NCI-H524 treated with DMSO at 0.1 percent for 48 hours (cell line): ENCODE measurements around the gene JSRP1.
A peak's percentile ranks its signal among the peaks of the same experiment; 100 is the strongest.

Experiments used
- DNase-seq: peaks from one replicate; lab custom pipeline; 2025; lab: John Stamatoyannopoulos, UW

Gene JSRP1

GRCh38 chr19:2246801-2247361 is 9.3 kb downstream of the JSRP1 start:
- DNase-seq, result no peak

- no peak for DNase-seq
Observed at GRCh38 chr19:2246014-2246620, 10.1 kb downstream of the JSRP1 start.

GRCh38 chr19:2245273-2245672 is 10.9 kb downstream of the JSRP1 start:
- DNase-seq, result no peak

GRCh38 chr19:2244486-2244885 is 11.7 kb downstream of the JSRP1 start:
- no peak for DNase-seq

- DNase-seq, result no peak
Observed at GRCh38 chr19:2244125-2244411, 12.1 kb downstream of the JSRP1 start.

GRCh38 chr19:2243274-2244124 is 12.7 kb downstream of the JSRP1 start:
- DNase-seq, result no peak

GRCh38 chr19:2242816-2243215 is 13.4 kb downstream of the JSRP1 start:
- DNase-seq, result no peak

- no peak for DNase-seq
Observed at GRCh38 chr19:2242092-2242537, 14.1 kb downstream of the JSRP1 start.

- no peak for DNase-seq
Observed at GRCh38 chr19:2240881-2241760, 15.1 kb downstream of the JSRP1 start.

- DNase-seq, result no peak
Observed at GRCh38 chr19:2239771-2240770, 16.1 kb downstream of the JSRP1 start.

GRCh38 chr19:2239173-2239572 is 17.0 kb downstream of the JSRP1 start:
- DNase-seq, result no peak

GRCh38 chr19:2237869-2238153 is 18.4 kb downstream of the JSRP1 start:
- no peak for DNase-seq

GRCh38 chr19:2237051-2237868 is 19.0 kb downstream of the JSRP1 start:
- no peak for DNase-seq

- DNase-seq, result peak; percentile 84
Observed at GRCh38 chr19:2236314-2237050, 19.7 kb downstream of the JSRP1 start, which contains the start of the genes PLEKHJ1 and SF3A2. PLEKHJ1 (minus strand) TSS chr19:2236329; CDS start chr19:2236248, 81 bp downstream. SF3A2 (plus strand) TSS chr19:2236824; CDS start chr19:2243419, 6,595 bp downstream.

- DNase-seq, result no peak
Observed at GRCh38 chr19:2236064-2236313, 20.2 kb downstream of the JSRP1 start.

GRCh38 chr19:2235381-2236063 is 20.7 kb downstream of the JSRP1 start:
- no peak for DNase-seq

GRCh38 chr19:2234996-2235380 is 21.2 kb downstream of the JSRP1 start:
- DNase-seq, result no peak

GRCh38 chr19:2233601-2234280 is 22.5 kb downstream of the JSRP1 start:
- no peak for DNase-seq
